PC-3 (cell line): ENCODE data around the gene THOC6. TPM values are rescaled to one million over a fixed set of nuclear protein-coding genes. Genes with fewer than 3 reads are reported as not detected.

Source experiments
- ATAC-seq: fragments of 200-7000 bp; cut with Tn5 transposase; 2 replicates; pipeline ENCODE4 v1.9.1; 2020; ENCODE audit warnings: mild to moderate bottlenecking, moderate library complexity
- BruUV-seq: library from RNA; stranded (reverse); fragments of 400-500 nt; replicated peaks from 2 replicates; lab custom pipeline; 2021; lab: Mats Ljungman, UMichigan
- CTCF ChIA-PET: fragments of 300-600 bp; sonication (Branson Sonifier 250); formaldehyde crosslinking; loops from one replicate; lab custom pipeline; 2022; ENCODE audit warnings: antibody characterized with exemption; lab: Charles Lee
- POLR2A ChIA-PET: fragments of 300-600 bp; sonication (Branson Sonifier 250); formaldehyde crosslinking; loops from one replicate; lab custom pipeline; 2022; ENCODE audit warnings: antibody characterized with exemption; ENCODE audit not compliant: unreplicated experiment; lab: Charles Lee
- DNase-seq: peaks from one replicate; pipeline ENCODE4 v3.0.0-alpha.2; 2015
- H2AFZ ChIP-seq: fragments of 300-600 bp; sonication (generic); 2 replicates; pipeline ENCODE4 v1.6.0; 2016; ENCODE audit warnings: antibody characterized with exemption, low read length
- H3F3A ChIP-seq: fragments of 300-600 bp; sonication (generic); one replicate; pipeline ENCODE4 v1.6.0; 2017; ENCODE audit warnings: antibody characterized with exemption, low read length, control low read depth, mild to moderate bottlenecking; ENCODE audit not compliant: unreplicated experiment
- H3K27ac ChIP-seq: fragments of 300-600 bp; sonication (generic); 2 replicates; pipeline ENCODE4 v1.5.1; 2016; ENCODE audit warnings: mild to moderate bottlenecking, low read length
- H3K27me3 ChIP-seq: fragments of 300-600 bp; sonication (generic); 2 replicates; pipeline ENCODE4 v1.6.1; 2016; ENCODE audit warnings: low read length, mixed read lengths
- H3K36me3 ChIP-seq: fragments of 300-600 bp; sonication (generic); 2 replicates; pipeline ENCODE4 v1.6.1; 2016; ENCODE audit warnings: low read depth, mixed run types, low read length, mixed read lengths
- H3K4me1 ChIP-seq: fragments of 300-600 bp; sonication (generic); 2 replicates; pipeline ENCODE4 v1.5.1; 2016; ENCODE audit warnings: low read length; ENCODE audit not compliant: insufficient read depth
- H3K4me2 ChIP-seq: fragments of 300-600 bp; sonication (generic); 2 replicates; pipeline ENCODE4 v1.6.0; 2016; ENCODE audit warnings: low read length
- H3K4me3 ChIP-seq: fragments of 300-600 bp; sonication (generic); 2 replicates; pipeline ENCODE4 v1.5.1; 2016; ENCODE audit warnings: mild to moderate bottlenecking, low read length, mixed read lengths
- H3K79me2 ChIP-seq: fragments of 300-600 bp; sonication (generic); 2 replicates; pipeline ENCODE4 v1.6.1; 2017; ENCODE audit warnings: low read length, mixed read lengths
- H3K9ac ChIP-seq: fragments of 300-600 bp; sonication (generic); 2 replicates; pipeline ENCODE4 v1.6.0; 2016; ENCODE audit warnings: mild to moderate bottlenecking, low read length
- H3K9me2 ChIP-seq: fragments of 300-600 bp; sonication (generic); replicated peaks from 2 replicates; pipeline ENCODE4 v1.6.1; 2016; ENCODE audit warnings: mixed run types, low read length, mixed read lengths
- H3K9me3 ChIP-seq: fragments of 300-600 bp; sonication (generic); 2 replicates; pipeline ENCODE4 v1.6.1; 2016; ENCODE audit warnings: low read length, mixed read lengths
- H4K20me1 ChIP-seq: fragments of 300-600 bp; sonication (generic); 2 replicates; pipeline ENCODE4 v1.6.1; 2016; ENCODE audit warnings: low read length, mixed read lengths
- CTCF ChIP-seq: fragments of 300-600 bp; sonication (generic); conservative IDR thresholded peaks from 2 replicates; pipeline ENCODE4 v1.5.1; 2017; ENCODE audit warnings: antibody characterized with exemption, low read depth, mild to moderate bottlenecking, low read length
- EZH2 ChIP-seq: fragments of 300-600 bp; sonication (generic); IDR thresholded peaks from one replicate; pipeline ENCODE4 v1.6.1; 2017; ENCODE audit warnings: antibody characterized with exemption, mild to moderate bottlenecking, low read length; ENCODE audit not compliant: unreplicated experiment
- EZH2phosphoT487 ChIP-seq: fragments of 300-600 bp; sonication (generic); IDR thresholded peaks from 2 replicates; pipeline ENCODE4 v1.6.1; 2018; ENCODE audit warnings: mild to moderate bottlenecking, antibody characterized with exemption, low read length, borderline replicate concordance
- intact Hi-C: fragments of 100-400 bp; cut with micrococcal nuclease; formaldehyde crosslinking; loops from 2 replicates; pipeline ENCODE4 v1.9.0; 2023
- total RNA-seq: library from RNA; depleted of rRNA; stranded (reverse); fragments of >200 nt; gene quantifications from 2 replicates; pipeline ENCODE4 v1.2.3, GENCODE V29; 2014

Gene THOC6
- total RNA-seq, 1 experiment from 2014 or later: 40.3 TPM

GRCh38 chr16:3025032-3026002 lies 1.5 kb downstream of the THOC6 start:
- H3K4me2 ChIP-seq: no peak overlapping the region
- H3F3A ChIP-seq: no peaks in the 10 kb centered on the region
- H3K27me3 ChIP-seq: no peaks in the 10 kb centered on the region
- no peaks in the 10 kb centered on the region for H3K9me2 ChIP-seq
- ChIA-PET CTCF (no interaction called here), POLR2A (no interaction called here)
- no peak overlapping the region for H3K27ac ChIP-seq
- DNase-seq (no peak), ATAC-seq (no peak)
- TF ChIP-seq CTCF (no peak), EZH2phosphoT487 (no peak), EZH2 (no peak)
- no peak overlapping the region for H2AFZ ChIP-seq
- BruUV-seq: no TSS peak
- peaks cover 10% of the 10 kb centered on the region for H3K36me3 ChIP-seq
- peaks cover 12% of the 10 kb centered on the region for H3K79me2 ChIP-seq
- H3K4me1 ChIP-seq: peaks cover 23% of the 10 kb centered on the region
- H3K9ac ChIP-seq: no peak overlapping the region
- H3K9me3 ChIP-seq: no peaks in the 10 kb centered on the region
- intact Hi-C loops: no loop called here
- H4K20me1 ChIP-seq: no peaks in the 10 kb centered on the region
- H3K4me3 ChIP-seq: no peak overlapping the region

GRCh38 chr16:3026003-3026378 lies 2.2 kb downstream of the THOC6 start:
- H3K9me2 ChIP-seq: no peaks in the 10 kb centered on the region
- peaks cover 10% of the 10 kb centered on the region for H3K36me3 ChIP-seq
- no peaks in the 10 kb centered on the region for H3K9me3 ChIP-seq
- H4K20me1 ChIP-seq: no peaks in the 10 kb centered on the region
- peaks cover 12% of the 10 kb centered on the region for H3K79me2 ChIP-seq
- H3K27me3 ChIP-seq: no peaks in the 10 kb centered on the region
- ChIA-PET CTCF (no interaction called here), POLR2A (no interaction called here)
- H2AFZ ChIP-seq: no peak overlapping the region
- H3K9ac ChIP-seq: no peak overlapping the region
- TF ChIP-seq EZH2 (no peak), EZH2phosphoT487 (no peak), CTCF (no peak)
- H3K4me3 ChIP-seq: no peak overlapping the region
- H3K27ac ChIP-seq: no peak overlapping the region
- BruUV-seq: no TSS peak
- DNase-seq (no peak), ATAC-seq (no peak)
- intact Hi-C loops: no loop called here
- no peak overlapping the region for H3K4me2 ChIP-seq
- H3F3A ChIP-seq: no peaks in the 10 kb centered on the region
- H3K4me1 ChIP-seq: peaks cover 25% of the 10 kb centered on the region
